Left forelimb (tissue), 1 donor: ENCODE data around the gene ALKBH3.

ENCODE experiments used
- DNase-seq: peaks from one replicate; pipeline ENCODE4 v3.0.0-alpha.2; 2018; ENCODE audit warnings: low spot score

Gene ALKBH3

DNA sequence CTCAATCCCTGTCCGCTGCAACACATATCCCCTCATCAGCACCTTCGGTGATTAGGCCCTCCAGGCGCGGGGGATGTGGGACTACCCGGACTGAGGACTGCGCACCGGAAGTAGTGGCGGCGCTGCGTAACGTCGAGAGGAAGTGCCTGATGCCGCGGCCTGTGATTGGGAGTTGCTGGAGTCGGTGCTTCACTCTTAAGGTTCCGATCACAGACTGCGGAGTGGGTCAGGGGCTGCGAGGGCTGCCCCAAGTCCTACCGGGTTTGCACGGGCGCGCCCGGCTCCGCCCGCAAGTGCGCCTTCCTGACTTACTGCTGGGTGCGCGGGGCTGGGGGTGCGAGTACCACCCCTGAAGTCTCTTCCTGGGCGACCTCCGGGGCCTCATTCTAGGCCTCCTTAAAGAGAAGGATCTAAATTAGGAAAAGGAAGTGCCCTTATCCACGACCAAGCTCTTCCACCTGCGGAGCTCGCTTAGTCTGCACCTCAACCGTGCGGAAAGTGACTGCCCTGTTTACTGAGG is at the start of gene ALKBH3:
Gene ALKBH3 (plus strand): TSS at position 192 of the 520 bp plus-strand sequence. CDS start 1,822 bp downstream, outside the sequence.
- peak; percentile 94 for DNase-seq

- no peak for DNase-seq
These were observed 49.6 kb upstream of the ALKBH3 start for GRCh38 chr11:43830928-43831440.

GRCh38 chr11:43832536-43832935 is 48.1 kb upstream of the ALKBH3 start:
- DNase-seq: no peak

DNA sequence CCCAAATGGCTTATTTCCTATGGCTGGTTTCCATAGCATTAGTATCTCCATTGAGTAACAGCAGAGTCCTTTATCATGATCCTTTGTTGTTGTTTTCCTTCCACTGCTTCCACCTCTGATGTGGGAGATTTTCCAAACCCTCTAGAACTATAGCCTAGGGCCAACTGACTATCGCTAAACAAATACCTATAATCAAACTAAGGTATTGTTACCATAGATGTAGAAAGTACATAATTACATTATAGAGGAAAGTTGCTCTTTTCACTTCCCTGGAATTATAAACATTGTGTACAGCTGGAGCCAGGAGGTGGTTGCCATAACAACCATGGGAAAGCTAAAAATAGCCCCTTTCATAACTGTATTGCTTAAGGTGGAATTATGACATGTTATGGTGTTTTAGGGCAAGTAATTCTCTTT is 47.0 kb upstream of the ALKBH3 start:
- no peak for DNase-seq

DNA sequence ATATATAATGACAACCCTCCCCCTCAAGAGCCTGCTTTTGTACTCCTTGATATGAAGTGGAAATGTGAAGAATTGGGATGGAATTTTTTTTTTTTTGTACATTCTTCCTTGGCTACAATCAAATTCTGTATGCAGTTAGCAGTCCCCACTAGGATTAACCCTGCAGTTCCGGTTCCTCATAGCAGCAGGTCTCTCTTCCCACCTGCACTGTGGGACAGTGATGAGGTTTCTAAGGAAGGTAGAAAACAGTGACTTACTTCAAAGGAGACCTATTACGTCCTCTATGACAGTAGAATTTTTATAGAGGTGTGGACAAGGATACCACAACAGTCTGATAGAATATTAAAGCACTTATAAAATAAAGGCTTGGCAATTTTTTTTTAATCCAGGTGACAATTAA is 46.3 kb upstream of the ALKBH3 start:
- DNase-seq: no peak

- DNase-seq: no peak
These were observed 45.5 kb upstream of the ALKBH3 start for GRCh38 chr11:43835104-43835503.

GRCh38 chr11:43837879-43838278 is 42.8 kb upstream of the ALKBH3 start:
- no peak for DNase-seq

DNA sequence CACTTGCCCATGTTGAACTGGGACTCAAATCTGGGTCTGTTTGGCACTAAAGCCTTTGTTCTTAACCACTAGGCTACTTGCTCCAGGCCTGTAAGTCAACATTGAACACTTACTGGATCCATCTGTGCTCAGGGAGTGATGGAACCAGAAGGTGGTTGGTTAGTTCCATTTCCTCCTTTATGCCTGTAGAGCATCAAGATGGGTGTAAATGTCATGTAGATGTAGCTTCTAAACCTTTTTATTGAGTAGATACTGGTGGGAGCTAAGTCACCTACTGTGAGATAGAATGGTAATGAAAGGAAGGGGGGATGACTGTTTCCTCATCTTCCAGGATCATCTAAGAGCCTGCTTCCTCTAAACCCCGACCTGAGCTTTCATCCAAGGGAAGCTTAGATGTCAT is 38.6 kb upstream of the ALKBH3 start:
- no peak for DNase-seq

DNA sequence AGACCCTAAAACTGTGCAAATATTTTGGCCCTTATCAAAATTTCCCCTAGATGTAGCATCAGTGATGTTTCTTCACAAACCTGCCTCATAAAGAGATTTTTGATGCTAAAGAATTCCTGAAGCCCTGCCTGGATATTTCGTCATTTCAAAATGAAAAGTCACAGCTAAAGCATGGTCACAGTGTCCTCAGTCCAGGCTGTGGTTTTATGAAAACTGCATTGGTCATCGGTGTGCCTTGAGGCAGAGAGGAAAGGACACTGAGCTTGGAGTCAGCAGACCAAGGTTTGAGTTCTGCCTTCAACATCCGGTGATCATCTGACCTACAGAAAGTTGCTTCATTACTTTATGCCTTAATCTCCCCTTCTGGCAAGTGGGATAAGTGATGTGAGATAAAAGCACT is 34.8 kb upstream of the ALKBH3 start:
- no peak for DNase-seq

DNA sequence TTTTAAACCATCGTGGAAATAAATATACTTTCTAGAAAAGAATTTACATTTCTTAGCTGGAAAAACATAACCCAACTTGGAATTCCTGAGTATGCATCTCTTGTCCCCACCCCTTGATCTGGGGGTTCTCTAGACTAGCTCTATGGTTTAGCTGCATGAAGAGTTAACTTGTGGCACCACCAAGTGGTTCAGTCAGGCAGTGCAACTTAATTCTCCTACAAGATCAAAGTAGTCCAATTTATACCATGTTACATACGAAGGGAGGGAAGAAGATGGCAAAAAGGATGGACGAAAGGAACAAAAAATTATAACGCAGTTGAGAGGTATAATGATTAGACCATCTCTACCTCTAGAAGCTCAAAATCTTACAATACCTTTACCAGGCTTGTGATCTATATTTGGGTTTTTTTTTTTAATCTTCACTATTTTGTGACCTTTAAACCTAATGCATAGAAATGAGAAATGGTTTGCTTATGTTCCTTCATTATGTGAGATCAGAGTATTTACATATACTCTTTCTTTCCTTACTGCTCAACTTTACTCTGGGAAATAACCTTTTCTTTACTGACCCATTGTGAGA is 28.5 kb upstream of the ALKBH3 start:
- no peak for DNase-seq

DNA sequence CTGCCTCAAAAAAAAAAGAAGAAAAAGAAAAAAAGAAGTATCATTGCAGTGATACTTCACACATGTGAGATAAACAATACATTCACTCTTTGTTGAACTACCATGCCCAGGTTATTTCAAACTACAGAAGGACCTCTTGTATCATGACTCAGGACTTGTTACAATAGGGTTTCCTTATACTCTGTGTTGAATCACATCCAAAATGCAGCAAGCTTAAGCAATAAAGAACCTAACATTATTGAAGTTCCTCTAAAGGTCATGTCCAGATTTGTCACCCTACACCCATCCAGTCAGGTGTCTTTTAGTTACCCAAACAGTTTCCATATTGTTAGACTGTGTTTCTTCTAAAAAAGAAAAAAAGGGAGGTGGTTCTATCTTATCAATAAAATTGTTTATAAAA is 26.9 kb upstream of the ALKBH3 start:
- DNase-seq: no peak

DNA sequence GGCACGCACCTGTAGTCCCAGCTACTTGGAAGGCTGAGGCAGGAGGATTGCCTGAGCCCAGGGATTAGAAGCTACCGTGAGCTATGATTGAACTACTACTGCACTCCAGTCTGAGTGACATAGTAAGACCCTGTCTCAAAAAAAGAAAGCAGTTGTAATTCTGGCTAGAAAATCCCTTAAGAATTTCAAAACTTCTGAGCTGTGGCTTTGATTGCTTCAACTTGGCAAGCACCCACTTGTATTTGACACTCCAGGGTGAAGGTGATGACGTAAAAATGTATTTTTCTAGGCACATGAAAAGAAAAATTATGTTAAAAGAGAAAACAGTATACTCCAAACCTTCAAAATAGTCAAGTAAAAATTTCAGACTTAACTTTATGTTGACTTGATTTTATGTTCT is 23.6 kb upstream of the ALKBH3 start:
- DNase-seq: no peak

DNA sequence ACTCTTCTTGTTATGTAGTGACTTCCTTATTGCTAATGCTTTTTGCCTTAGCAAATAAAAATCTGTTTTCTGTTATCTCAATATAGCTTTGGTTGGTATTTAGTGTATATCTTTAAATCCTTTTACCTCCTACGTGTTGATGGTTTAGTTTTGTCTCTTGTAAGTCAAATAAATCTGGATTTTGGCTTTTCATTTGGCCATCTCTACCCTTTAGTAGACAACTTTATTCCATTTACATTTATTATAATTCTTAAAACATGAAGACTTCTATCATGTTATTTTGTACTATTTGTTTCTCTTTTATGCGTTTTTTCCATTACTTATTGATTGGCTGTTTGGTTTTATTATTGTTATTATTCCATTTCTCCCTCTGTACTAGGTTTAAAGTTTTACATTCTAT is 19.5 kb upstream of the ALKBH3 start:
- no peak for DNase-seq

DNA sequence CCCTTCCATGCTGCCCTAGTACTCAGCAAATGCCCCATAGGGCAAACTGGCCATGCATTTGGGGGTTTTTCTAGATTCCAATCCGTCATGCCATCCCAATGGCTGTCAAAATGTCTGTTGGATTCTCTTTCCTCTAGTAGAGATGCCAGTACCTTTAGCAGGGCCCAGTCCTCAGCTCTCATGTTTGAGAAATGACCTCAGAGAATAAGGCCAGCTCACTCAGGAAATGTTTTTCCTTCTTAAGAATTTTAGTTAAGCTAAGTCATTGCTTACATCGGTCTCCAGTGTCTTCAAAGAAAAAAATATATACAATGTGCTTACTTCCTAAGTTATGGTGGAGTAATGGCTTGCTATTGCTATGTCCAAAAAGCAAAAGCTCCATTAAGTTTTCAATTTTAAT is 14.1 kb upstream of the ALKBH3 start:
- DNase-seq: no peak

GRCh38 chr11:43866969-43867368 is 13.7 kb upstream of the ALKBH3 start:
- no peak for DNase-seq

DNA sequence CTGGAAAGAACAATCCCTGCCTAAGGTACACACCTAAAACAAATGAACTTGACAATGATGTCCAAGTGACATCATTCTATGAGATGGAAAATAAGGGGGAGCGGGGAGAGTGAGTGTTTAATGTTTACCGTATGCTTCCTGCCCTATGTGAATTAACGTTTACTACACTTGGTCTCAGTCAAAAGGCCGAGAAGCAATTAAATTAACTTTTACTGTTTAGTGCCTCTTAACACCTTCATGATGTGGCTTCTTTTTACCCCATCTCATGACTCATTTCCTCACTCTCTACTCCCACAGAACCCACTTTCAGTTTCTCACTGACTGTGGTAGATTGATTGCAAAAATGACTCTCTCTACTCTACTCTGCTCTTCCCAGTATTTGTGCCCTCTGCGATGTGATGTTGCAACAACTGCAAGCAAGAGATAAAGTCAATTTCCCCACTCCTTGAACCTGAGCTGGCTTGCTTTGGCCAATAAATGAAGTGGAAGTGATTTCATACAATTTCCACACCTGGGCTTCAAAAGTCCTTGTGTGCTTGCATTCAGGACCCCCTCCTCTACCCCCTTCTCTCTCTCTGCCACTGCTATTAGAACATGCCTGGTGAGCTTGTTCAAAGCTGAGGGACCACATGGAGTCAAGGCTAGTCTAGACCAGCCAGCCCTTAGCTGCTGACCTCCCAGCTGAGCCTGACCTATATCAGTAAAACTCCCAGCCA is 11.6 kb upstream of the ALKBH3 start:
- no peak for DNase-seq

- no peak for DNase-seq
These were observed 9.6 kb upstream of the ALKBH3 start for GRCh38 chr11:43871051-43871450.

DNA sequence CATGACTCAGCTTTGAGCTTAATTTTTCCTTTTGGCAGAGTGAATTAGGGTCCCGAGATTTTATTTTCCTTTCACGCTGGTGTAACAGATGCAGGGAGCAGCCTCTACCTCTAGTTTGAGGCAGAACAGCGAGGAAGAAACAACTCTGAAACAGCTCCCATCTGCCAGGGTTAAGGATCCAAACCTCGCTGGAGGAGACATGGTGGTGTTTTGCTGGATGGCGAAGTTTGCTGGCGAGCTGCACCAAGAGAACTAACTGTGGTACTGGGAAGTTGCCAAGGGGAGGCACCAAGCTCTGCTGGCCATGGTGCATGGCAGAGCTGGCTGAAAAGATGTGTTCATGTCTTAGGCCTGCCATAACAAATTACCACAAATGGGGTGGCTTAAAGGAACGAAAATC is 7.6 kb upstream of the ALKBH3 start:
- no peak for DNase-seq

DNA sequence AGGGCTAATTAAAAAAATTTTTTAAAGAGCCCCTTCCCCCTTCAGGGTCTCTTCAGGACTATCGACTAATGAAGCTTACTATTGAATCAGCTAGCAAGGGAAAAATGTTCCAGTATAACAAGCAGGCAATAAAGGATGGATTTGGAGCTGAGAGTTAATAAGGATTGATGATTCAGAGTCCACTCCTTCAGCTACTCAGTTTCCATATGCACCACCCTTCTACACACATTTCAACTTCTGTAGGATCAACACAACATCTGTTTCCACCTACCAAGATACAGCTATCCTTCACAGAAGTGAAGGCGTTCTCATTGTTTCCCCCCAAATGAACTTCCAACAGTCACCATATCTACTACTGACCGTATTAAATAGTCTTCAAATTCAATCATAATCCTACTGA is 6.6 kb upstream of the ALKBH3 start:
- DNase-seq: no peak

DNA sequence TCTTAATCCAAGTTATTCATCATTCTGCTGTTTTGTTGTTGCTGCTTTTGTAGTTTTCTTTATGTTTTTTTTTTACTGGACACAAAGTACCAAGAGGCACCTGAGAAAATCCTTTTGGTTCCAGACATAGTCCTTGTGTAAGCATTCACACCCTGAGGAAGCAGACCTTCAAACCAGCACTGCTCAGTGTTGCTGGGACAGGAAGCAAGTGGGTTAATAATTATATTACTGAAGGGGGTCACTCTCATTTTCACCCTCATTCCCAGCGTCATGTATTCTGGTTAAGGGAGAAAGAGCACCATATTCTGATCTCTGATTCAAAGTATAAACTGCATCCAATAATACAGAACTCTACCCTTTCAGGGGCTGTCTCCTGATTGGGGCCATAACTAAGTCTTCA is 5.9 kb upstream of the ALKBH3 start:
- no peak for DNase-seq

DNA sequence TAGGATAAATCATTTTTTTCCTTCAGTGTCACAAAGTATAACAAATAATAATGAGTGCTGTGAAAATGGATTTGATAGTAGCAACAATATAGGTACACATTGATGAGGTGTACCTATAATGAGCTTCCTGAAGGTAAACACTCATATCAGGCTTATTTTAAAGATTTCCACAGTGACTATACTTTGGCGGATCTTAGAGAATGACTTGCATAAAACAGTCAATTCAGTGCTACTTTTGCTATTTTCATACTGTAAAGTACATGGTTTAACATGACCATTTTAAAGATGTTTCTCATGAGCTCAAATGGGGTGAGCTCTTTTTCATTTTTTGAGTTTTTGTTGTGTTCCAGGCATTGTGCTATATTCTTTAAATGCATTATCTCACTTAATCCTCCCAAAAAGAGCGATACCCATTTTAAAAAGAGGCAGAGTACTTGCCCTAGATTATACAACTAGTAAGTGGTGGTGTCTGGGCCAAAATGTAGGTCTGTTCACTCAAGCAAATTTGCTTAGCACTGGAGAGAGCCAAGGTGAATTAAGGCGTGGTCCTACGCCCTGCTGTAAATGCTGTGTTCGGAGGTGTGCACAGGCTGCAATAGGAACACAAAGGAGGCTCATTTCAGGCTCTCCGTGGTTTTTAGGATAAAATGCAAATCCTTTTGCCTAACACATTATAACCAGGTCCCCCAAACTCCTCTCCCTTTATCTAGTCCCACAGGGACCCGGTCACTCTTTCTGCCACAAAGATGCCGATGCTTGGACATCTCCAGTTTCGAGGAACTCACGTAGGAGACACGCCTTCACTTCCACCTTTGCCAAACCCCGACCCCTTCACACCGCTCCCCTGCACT is 617 bp upstream of the ALKBH3 start:
- DNase-seq: no peak

GRCh38 chr11:43892851-43893250 is 12.2 kb downstream of the ALKBH3 start:
- no peak for DNase-seq

DNA sequence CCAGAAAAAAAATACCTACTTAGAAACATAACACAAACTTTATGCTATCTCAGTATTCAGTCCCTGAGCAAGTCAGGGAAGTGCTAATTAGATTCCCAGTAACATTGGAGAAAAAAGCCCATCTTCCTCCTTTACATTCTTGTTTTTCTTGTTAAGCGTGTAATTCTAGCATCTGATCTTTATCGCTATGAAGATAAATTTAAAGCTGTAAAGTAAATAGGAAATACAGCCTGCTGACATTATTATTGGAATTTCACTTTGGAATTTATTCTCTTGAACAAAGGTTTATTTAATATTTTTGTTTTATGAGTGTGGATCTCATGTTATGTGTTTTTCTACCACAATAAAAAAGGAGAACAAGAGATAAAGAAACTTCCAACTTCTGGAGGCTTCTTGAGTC is 13.9 kb downstream of the ALKBH3 start:
- no peak for DNase-seq
